ENCODE measurements around the gene DOCK11. TPM values are rescaled to one million over a fixed set of nuclear protein-coding genes. Genes with fewer than 3 reads are reported as not detected.
A peak's percentile ranks its signal among the peaks of the same experiment; 100 is the strongest.

Gene DOCK11
- total and polyA plus RNA-seq, 2 of the 4 experiments (the other 2 are of a cell fraction) = 3.9 to 13.1 TPM

DNA sequence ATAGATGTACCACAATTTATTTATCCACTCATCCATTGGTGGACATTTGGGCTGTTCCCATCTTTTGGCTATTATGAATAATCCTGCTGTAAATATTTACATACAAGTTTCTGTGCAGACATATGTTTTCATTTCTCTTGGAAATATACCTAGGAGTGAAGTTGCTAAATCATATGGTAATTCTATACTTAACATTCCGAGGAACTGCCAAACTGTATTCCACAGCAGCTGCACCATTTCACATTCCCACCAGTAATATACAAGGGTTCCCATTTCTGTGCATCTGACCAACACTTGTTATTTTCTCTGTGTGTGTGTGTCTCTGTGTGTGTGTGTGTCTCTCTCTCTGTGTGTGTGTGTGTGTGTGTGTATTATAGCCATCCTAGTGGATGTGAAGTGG is 15.4 kb upstream of the DOCK11 start:
- peak; percentile 76 for ATAC-seq (ENCODE audit: low read depth)
- Histone ChIP-seq H3K27me3 (ENCODE audit: control insufficient read depth, insufficient read depth, low read length) (no peaks in the 10 kb centered on the region), H3K79me1 (ENCODE audit: low read depth in 1 of 2, low read length in 2 of 2) (no peaks in the 10 kb centered on the region), H2BK15ac (ENCODE audit: low read depth, low read length) (no peak overlapping the region), H2AFZ (replicated peaks; ENCODE audit: low read length, poor library complexity) (no peak overlapping the region), H3K56ac (ENCODE audit: extremely low read depth, insufficient read depth, low read length) (no peak overlapping the region), H3K9ac (ENCODE audit: low read depth, low read length) (no peak overlapping the region), H3K14ac (replicated peaks; ENCODE audit: low read depth, low read length) (no peak overlapping the region), H3K9me1 (ENCODE audit: insufficient read depth, low read length) (no peaks in the 10 kb centered on the region), H4K5ac (ENCODE audit: low read depth, low read length) (no peak overlapping the region), H2AK5ac (ENCODE audit: low read depth, low read length) (no peak overlapping the region), H3K23ac (ENCODE audit: low read depth, low read length) (no peak overlapping the region), H3K36me3 (ENCODE audit: control insufficient read depth, insufficient read depth, low read length) (no peaks in the 10 kb centered on the region), H2AK9ac (replicated peaks; ENCODE audit: low read depth, low read length, poor library complexity) (no peak overlapping the region), H3K4ac (ENCODE audit: low read depth, low read length) (no peak overlapping the region), H2BK20ac (ENCODE audit: low read depth, low read length) (no peak overlapping the region), H3K4me3 (ENCODE audit: insufficient read depth, low read depth, low read length) (no peak overlapping the region), H3K27ac (ENCODE audit: insufficient read depth, low read length) (no peak overlapping the region), H3K4me2 (ENCODE audit: low read depth, low read length) (no peak overlapping the region), H3K4me1 (ENCODE audit: control insufficient read depth, insufficient read depth, low read length) (peaks cover 4% of the 10 kb centered on the region; the same call in 1 of the 2 replicates), H2BK5ac (ENCODE audit: low read depth, low read length, poor library complexity, severe bottlenecking) (no peak overlapping the region), H4K91ac (ENCODE audit: insufficient read depth, low read depth, low read length) (no peak overlapping the region), H3K18ac (ENCODE audit: low read depth, low read length) (no peak overlapping the region), H2BK120ac (ENCODE audit: low read depth, low read length) (no peak overlapping the region), H4K20me1 (ENCODE audit: insufficient read depth, low read length) (no peaks in the 10 kb centered on the region), H3K9me3 (ENCODE audit: control insufficient read depth, insufficient read depth, low read length) (no peaks in the 10 kb centered on the region), H4K8ac (ENCODE audit: low read depth in 2 of 2, low read length in 2 of 2) (no peak overlapping the region)
- peak; percentile 73 for DNase-seq
- in situ Hi-C loops (cut with MboI; ENCODE audit: low sequenced_read_pairs) = no loop called here
- intact Hi-C loops (cut with micrococcal nuclease) = no loop called here
- dilution Hi-C loops (cut with HindIII; ENCODE audit: low sequenced_read_pairs, unreplicated experiment) = no loop called here
- CTCF ChIA-PET = no interaction called here
- WGBS, 2 experiments (ENCODE audit: extremely low coverage in 2 of 2, insufficient read length in 1 of 2) = no CpG with 5 or more reads among the region's 1 CpG
- POLR2A ChIA-PET (ENCODE audit: unreplicated experiment) = no interaction called here
- TF ChIP-seq, protein P1, sequence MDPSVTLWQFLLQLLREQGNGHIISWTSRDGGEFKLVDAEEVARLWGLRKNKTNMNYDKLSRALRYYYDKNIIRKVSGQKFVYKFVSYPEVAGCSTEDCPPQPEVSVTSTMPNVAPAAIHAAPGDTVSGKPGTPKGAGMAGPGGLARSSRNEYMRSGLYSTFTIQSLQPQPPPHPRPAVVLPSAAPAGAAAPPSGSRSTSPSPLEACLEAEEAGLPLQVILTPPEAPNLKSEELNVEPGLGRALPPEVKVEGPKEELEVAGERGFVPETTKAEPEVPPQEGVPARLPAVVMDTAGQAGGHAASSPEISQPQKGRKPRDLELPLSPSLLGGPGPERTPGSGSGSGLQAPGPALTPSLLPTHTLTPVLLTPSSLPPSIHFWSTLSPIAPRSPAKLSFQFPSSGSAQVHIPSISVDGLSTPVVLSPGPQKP (IDR thresholded peaks at IDR 0.05; ENCODE audit: borderline replicate concordance, low read depth, low read length) = no peak
- TF ChIP-seq MXI1 (IDR thresholded peaks at IDR 0.05; ENCODE audit: borderline replicate concordance, low read depth, low read length) = no peak
- no peak for TF ChIP-seq POLR2A (IDR thresholded peaks at IDR 0.05; ENCODE audit: low read depth, low read length)
- TF ChIP-seq RCOR1 (IDR thresholded peaks at IDR 0.05; ENCODE audit: insufficient replicate concordance, low read length) = no peak
- no peak for TF ChIP-seq RAD21 (IDR thresholded peaks at IDR 0.05; ENCODE audit: low read length)
- no peak for TF ChIP-seq SMC3 (IDR thresholded peaks at IDR 0.05; ENCODE audit: low read depth, low read length)
- TF ChIP-seq, protein P2, sequence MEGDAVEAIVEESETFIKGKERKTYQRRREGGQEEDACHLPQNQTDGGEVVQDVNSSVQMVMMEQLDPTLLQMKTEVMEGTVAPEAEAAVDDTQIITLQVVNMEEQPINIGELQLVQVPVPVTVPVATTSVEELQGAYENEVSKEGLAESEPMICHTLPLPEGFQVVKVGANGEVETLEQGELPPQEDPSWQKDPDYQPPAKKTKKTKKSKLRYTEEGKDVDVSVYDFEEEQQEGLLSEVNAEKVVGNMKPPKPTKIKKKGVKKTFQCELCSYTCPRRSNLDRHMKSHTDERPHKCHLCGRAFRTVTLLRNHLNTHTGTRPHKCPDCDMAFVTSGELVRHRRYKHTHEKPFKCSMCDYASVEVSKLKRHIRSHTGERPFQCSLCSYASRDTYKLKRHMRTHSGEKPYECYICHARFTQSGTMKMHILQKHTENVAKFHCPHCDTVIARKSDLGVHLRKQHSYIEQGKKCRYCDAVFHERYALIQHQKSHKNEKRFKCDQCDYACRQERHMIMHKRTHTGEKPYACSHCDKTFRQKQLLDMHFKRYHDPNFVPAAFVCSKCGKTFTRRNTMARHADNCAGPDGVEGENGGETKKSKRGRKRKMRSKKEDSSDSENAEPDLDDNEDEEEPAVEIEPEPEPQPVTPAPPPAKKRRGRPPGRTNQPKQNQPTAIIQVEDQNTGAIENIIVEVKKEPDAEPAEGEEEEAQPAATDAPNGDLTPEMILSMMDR (conservative IDR thresholded peaks at IDR 0.05; ENCODE audit: low read depth, low read length) = no peak
- TF ChIP-seq CEBPB (IDR thresholded peaks at IDR 0.05; ENCODE audit: low read depth, low read length) = no peak
- TF ChIP-seq, protein P3, sequence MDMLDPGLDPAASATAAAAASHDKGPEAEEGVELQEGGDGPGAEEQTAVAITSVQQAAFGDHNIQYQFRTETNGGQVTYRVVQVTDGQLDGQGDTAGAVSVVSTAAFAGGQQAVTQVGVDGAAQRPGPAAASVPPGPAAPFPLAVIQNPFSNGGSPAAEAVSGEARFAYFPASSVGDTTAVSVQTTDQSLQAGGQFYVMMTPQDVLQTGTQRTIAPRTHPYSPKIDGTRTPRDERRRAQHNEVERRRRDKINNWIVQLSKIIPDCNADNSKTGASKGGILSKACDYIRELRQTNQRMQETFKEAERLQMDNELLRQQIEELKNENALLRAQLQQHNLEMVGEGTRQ (IDR thresholded peaks at IDR 0.05; ENCODE audit: low read depth, low read length) = no peak
- TF ChIP-seq BHLHE40 (IDR thresholded peaks at IDR 0.05; ENCODE audit: low read depth, low read length) = no peak
- TF ChIP-seq MAFK (IDR thresholded peaks at IDR 0.05; ENCODE audit: low read depth, low read length) = no peak
- TF ChIP-seq RFX5 (IDR thresholded peaks at IDR 0.05; ENCODE audit: low read depth, low read length) = no peak
- no peak for TF ChIP-seq MAZ (IDR thresholded peaks at IDR 0.05; ENCODE audit: borderline replicate concordance, low read depth, low read length)
- BruUV-seq (replicated peaks) = no TSS peak
